DOHH2 (cell line): Measurements from ENCODE around the gene MBTPS1.

ENCODE experiments used
- H3F3A ChIP-seq: fragments of 200-600 bp; sonication (generic), shearing (Covaris generic); 2 replicates; pipeline ENCODE4 v1.6.0; 2016; ENCODE audit warnings: antibody characterized with exemption, mild to moderate bottlenecking; ENCODE audit not compliant: control insufficient read depth, insufficient read depth
- H3K27ac ChIP-seq: fragments of 200-600 bp; sonication (generic); 2 replicates; pipeline ENCODE4 v1.5.1; 2014; ENCODE audit warnings: low read depth, mild to moderate bottlenecking, low read length, moderate library complexity
- H3K27me3 ChIP-seq: fragments of 200-600 bp; sonication (generic); 2 replicates; pipeline ENCODE4 v1.6.1; 2014; ENCODE audit warnings: mild to moderate bottlenecking, low read length, mixed read lengths; ENCODE audit not compliant: control insufficient read depth
- H3K36me3 ChIP-seq: fragments of 200-600 bp; sonication (generic); 2 replicates; pipeline ENCODE4 v1.6.1; 2014; ENCODE audit warnings: mild to moderate bottlenecking, low read length, moderate library complexity, mixed read lengths; ENCODE audit not compliant: control insufficient read depth
- H3K4me1 ChIP-seq: fragments of 200-600 bp; sonication (generic); 2 replicates; pipeline ENCODE4 v1.6.1; 2014; ENCODE audit warnings: mild to moderate bottlenecking, low read length, mixed read lengths; ENCODE audit not compliant: control insufficient read depth
- H3K4me2 ChIP-seq: fragments of 200-600 bp; sonication (generic); 2 replicates; pipeline ENCODE4 v1.6.0; 2014; ENCODE audit warnings: mild to moderate bottlenecking, low read length, moderate library complexity
- H3K4me3 ChIP-seq: fragments of 200-600 bp; sonication (generic); 2 replicates; pipeline ENCODE4 v1.5.1; 2014; ENCODE audit warnings: mild to moderate bottlenecking, low read length, mixed read lengths
- H3K79me2 ChIP-seq: fragments of 200-600 bp; sonication (generic); 2 replicates; pipeline ENCODE4 v1.6.1; 2014; ENCODE audit warnings: mild to moderate bottlenecking, low read length, mixed read lengths; ENCODE audit not compliant: control insufficient read depth
- H3K9me2 ChIP-seq: fragments of 200-600 bp; sonication (generic); replicated peaks from 2 replicates; pipeline ENCODE4 v1.6.1; 2014; ENCODE audit warnings: mild to moderate bottlenecking, low read length, mixed read lengths; ENCODE audit not compliant: control insufficient read depth
- H3K9me3 ChIP-seq: fragments of 200-600 bp; sonication (generic); 2 replicates; pipeline ENCODE4 v1.6.1; 2014; ENCODE audit warnings: antibody characterized with exemption, low read length, mixed read lengths; ENCODE audit not compliant: control insufficient read depth, insufficient read depth
- H4K20me1 ChIP-seq: fragments of 200-600 bp; sonication (generic); 2 replicates; pipeline ENCODE4 v1.6.0; 2014; ENCODE audit warnings: low read depth, mild to moderate bottlenecking, antibody characterized with exemption, low read length, moderate library complexity; ENCODE audit not compliant: control insufficient read depth, insufficient read depth
- EZH2phosphoT487 ChIP-seq: fragments of 200-600 bp; sonication (generic); IDR thresholded peaks from 2 replicates; pipeline ENCODE4 v1.6.1; 2017; ENCODE audit warnings: borderline replicate concordance, mild to moderate bottlenecking, antibody characterized with exemption, low read length, moderate library complexity, mixed read lengths
- TF ChIP-seq, protein P1 (sequence below): fragments of 200-600 bp; sonication (generic); IDR thresholded peaks from one replicate; pipeline ENCODE4 v1.5.1; 2014; ENCODE audit warnings: antibody characterized with exemption, mild to moderate bottlenecking, low read depth, low read length; ENCODE audit not compliant: poor library complexity, severe bottlenecking

Gene MBTPS1

DNA sequence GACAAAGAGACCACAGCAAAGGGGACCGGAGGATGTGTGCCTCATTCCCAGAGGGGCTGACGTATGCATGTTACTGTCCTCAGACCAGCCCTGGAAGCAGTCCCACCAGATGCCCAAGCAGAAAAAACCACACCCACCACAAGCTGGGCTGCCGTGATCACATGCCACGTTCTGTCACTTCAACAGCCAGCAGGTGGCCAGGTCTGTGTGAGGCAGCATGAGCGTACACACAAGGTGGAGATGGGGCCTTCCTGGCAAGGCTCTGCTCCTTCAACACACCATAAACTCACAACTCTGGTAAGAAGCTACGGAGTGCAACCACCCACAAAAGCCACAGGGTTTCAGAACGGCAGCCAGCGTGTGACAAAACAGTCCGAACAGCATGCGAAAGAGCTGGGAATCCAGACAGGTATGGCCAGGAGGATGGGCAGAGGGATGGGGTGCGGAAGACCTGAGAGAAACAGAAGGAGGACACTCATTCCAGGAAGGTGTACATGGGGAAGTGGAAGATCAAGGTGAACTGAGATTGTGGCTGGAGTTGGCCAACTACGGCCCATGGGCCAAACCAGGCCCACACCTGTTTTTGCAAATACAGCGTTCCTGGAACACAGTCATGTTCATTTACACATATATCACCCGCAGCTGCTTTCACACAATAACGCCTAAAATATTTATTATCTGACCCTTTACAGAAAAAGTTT is 27.9 kb downstream of the MBTPS1 start:
- no peaks in the 10 kb centered on the region for H3K9me3 ChIP-seq
- H3K4me2 ChIP-seq = no peak overlapping the region
- H3K4me3 ChIP-seq = no peak overlapping the region
- peaks cover 7% of the 10 kb centered on the region; the same call in 1 of the 2 replicates for H3K79me2 ChIP-seq
- no peaks in the 10 kb centered on the region for H4K20me1 ChIP-seq
- peaks cover 7% of the 10 kb centered on the region; the same call in 1 of the 2 replicates for H3F3A ChIP-seq
- H3K27me3 ChIP-seq = no peaks in the 10 kb centered on the region
- H3K27ac ChIP-seq = no peak overlapping the region
- H3K36me3 ChIP-seq = peaks cover 83% of the 10 kb centered on the region
- no peaks in the 10 kb centered on the region for H3K9me2 ChIP-seq
- H3K4me1 ChIP-seq = peaks cover 57% of the 10 kb centered on the region
- TF ChIP-seq, protein P1, sequence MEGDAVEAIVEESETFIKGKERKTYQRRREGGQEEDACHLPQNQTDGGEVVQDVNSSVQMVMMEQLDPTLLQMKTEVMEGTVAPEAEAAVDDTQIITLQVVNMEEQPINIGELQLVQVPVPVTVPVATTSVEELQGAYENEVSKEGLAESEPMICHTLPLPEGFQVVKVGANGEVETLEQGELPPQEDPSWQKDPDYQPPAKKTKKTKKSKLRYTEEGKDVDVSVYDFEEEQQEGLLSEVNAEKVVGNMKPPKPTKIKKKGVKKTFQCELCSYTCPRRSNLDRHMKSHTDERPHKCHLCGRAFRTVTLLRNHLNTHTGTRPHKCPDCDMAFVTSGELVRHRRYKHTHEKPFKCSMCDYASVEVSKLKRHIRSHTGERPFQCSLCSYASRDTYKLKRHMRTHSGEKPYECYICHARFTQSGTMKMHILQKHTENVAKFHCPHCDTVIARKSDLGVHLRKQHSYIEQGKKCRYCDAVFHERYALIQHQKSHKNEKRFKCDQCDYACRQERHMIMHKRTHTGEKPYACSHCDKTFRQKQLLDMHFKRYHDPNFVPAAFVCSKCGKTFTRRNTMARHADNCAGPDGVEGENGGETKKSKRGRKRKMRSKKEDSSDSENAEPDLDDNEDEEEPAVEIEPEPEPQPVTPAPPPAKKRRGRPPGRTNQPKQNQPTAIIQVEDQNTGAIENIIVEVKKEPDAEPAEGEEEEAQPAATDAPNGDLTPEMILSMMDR = peak; percentile 28
- no peak for TF ChIP-seq EZH2phosphoT487

DNA sequence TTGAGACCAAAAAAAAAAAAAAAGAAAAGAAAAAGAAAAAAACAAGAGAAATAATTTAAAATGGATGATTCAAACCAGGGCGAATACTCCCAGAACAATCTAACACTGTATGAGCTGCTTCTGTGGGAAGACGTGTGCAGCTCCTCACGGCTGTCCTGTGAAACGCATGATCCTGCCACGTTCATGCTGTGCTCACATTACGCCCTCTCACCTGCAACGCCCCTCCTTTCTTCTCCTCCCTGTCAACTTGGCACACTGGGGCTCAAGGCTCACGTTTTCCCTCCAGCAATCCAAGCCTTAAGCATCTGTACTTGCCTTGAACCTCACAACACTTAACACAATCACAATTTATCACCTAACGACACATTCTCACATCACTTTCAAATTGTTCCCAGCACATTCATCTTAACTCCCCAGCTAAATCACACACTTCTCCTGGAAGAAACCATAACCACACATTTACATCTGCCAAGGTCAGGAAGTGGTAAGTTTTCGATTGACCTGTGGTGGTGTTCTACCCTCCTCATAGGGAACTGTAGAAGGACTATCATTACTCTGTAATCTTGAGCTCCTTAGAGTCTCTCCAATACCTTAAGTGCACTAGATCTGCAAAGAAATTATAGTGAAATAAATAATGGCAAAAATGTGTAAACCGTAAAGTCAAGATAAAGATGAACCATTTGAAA is 29.1 kb downstream of the MBTPS1 start:
- Histone ChIP-seq H3K27ac (no peak overlapping the region), H3K36me3 (peaks cover 81% of the 10 kb centered on the region), H3K4me2 (peak overlapping the region; percentile 9; the same call in 1 of the 2 replicates)

DNA sequence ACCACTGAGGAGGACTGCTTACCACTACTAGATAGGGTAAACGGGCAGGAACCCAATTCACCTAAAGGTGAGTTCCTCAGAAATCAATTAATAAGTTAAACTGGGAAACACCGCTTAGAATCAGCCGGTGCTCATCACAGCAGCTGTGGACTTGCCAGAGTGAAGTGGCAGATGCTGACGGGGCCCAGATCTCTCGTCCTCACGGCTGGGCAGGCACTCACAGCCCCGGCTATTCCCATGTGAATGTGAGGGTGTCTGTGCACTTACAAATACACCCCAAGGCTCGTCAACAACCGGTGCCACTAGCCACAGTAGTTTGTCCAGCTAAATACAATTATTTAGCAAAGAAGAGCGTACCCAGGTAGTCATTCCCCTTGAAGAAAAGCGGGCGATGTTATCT is 29.7 kb downstream of the MBTPS1 start:
- H3K36me3 ChIP-seq = peaks cover 82% of the 10 kb centered on the region
- no peaks in the 10 kb centered on the region for H3K27me3 ChIP-seq
- peaks cover 7% of the 10 kb centered on the region; the same call in 1 of the 2 replicates for H3F3A ChIP-seq
- peak overlapping the region; percentile 85; the same call in 1 of the 2 replicates for H3K27ac ChIP-seq
- H3K4me3 ChIP-seq = no peak overlapping the region
- no peaks in the 10 kb centered on the region for H3K9me3 ChIP-seq
- no peak for TF ChIP-seq EZH2phosphoT487
- TF ChIP-seq, protein P1 = no peak
- H4K20me1 ChIP-seq = no peaks in the 10 kb centered on the region
- H3K4me2 ChIP-seq = no peak overlapping the region
- H3K79me2 ChIP-seq = peaks cover 7% of the 10 kb centered on the region; the same call in 1 of the 2 replicates
- peaks cover 55% of the 10 kb centered on the region for H3K4me1 ChIP-seq
- H3K9me2 ChIP-seq = no peaks in the 10 kb centered on the region

More for the DNA sequence above, 29.1 kb downstream of the MBTPS1 start:
- no peaks in the 10 kb centered on the region for H4K20me1 ChIP-seq
- no peaks in the 10 kb centered on the region for H3K9me2 ChIP-seq
- peaks cover 7% of the 10 kb centered on the region; the same call in 1 of the 2 replicates for H3K79me2 ChIP-seq
- H3F3A ChIP-seq = peaks cover 7% of the 10 kb centered on the region; the same call in 1 of the 2 replicates
- no peak overlapping the region for H3K4me3 ChIP-seq
- TF ChIP-seq, protein P1 = no peak
- TF ChIP-seq EZH2phosphoT487 = no peak
- H3K9me3 ChIP-seq = no peaks in the 10 kb centered on the region
- H3K27me3 ChIP-seq = no peaks in the 10 kb centered on the region
- peaks cover 57% of the 10 kb centered on the region for H3K4me1 ChIP-seq
